ENCODE results near the gene SLC1A7. TPM values are rescaled to one million over a fixed set of nuclear protein-coding genes. Genes with fewer than 3 reads are reported as not detected.

Gene SLC1A7
- total RNA-seq, 1 experiment from 2014 or later = not detected

DNA sequence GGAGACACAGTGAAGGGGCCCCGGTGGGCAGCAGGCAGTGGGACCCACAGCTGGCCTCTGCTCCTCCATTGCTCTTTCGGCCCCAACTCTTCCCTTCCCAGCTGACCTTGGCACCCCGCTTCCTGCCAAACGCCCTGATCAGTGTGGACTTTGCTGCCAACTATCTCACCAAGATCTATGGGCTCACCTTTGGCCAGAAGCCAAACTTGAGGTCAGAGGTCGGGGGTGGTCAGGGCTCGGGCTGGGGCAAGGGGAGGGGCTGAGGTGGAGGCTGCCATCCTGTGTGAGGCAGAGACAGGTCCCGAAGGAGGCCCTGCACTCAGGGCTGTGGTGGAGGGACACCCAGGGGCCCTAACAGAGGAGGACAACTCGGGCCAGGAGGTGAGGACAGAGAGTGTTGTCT, 66.7 kb downstream of the SLC1A7 start:
- DNase-seq (ENCODE audit: low read depth, low spot score) = no peak
- Histone ChIP-seq H3K4me1 (ENCODE audit: control insufficient read depth in 1 of 2, insufficient read depth in 2 of 2, low read length in 2 of 2) (no peaks in the 10 kb centered on the region), H3K9me2 (ENCODE audit: insufficient read depth) (no peaks in the 10 kb centered on the region), H3K9ac (ENCODE audit: low read length) (no peak overlapping the region), H3K27ac (ENCODE audit: low read depth, low read length) (no peak overlapping the region), H4K20me1 (ENCODE audit: insufficient read depth) (no peaks in the 10 kb centered on the region), H2AFZ (ENCODE audit: low read depth, low read length, poor library complexity, severe bottlenecking) (no peak overlapping the region), H3K4me2 (ENCODE audit: low read length) (no peak overlapping the region), H3K79me2 (ENCODE audit: insufficient read depth, low read length) (no peaks in the 10 kb centered on the region), H3K4me3 (replicated peaks in 1 of 2; ENCODE audit: low read depth in 1 of 2, low read length in 2 of 2) (no peak overlapping the region), H3K9me3 (ENCODE audit: control insufficient read depth in 1 of 2, insufficient read depth in 1 of 2, low read depth in 1 of 2, low read length in 2 of 2) (no peaks in the 10 kb centered on the region), H3K27me3 (ENCODE audit: insufficient read depth, low read length) (no peaks in the 10 kb centered on the region), H3K36me3 (ENCODE audit: control insufficient read depth in 1 of 2, insufficient read depth in 2 of 2, low read length in 2 of 2) (no peaks in the 10 kb centered on the region)
- intact Hi-C loops (cut with micrococcal nuclease) = no loop called here
- ChIA-PET CTCF (no interaction called here), RAD21 (ENCODE audit: low non-redundant PET in 1 of 2, low total read pairs in 2 of 2, uncharacterized antibody in 2 of 2, unreplicated experiment in 2 of 2) (no interaction called here), POLR2A (no interaction called here)
- TF ChIP-seq POLR2AphosphoS5 (IDR thresholded peaks at IDR 0.05; ENCODE audit: low read depth, low read length) (no peak), EZH2phosphoT487 (IDR thresholded peaks at IDR 0.05; ENCODE audit: borderline replicate concordance) (no peak), JUND (IDR thresholded peaks at IDR 0.05) (no peak), POLR2A (IDR thresholded peaks at IDR 0.05; ENCODE audit: borderline replicate concordance, extremely low read depth, insufficient read depth, insufficient read length) (no peak), FOSL1 (IDR thresholded peaks at IDR 0.05; ENCODE audit: low read depth) (no peak), REST (IDR thresholded peaks at IDR 0.05; ENCODE audit: low read depth) (no peak), TCF7L2 (IDR thresholded peaks at IDR 0.05; ENCODE audit: borderline replicate concordance, extremely low read depth, insufficient read depth, insufficient read length) (no peak), ZFX (IDR thresholded peaks at IDR 0.05) (no peak), YY1 (IDR thresholded peaks at IDR 0.05; ENCODE audit: extremely low read depth, insufficient replicate concordance, low read depth, low read length) (no peak), SIN3A (IDR thresholded peaks at IDR 0.05; ENCODE audit: low read depth) (no peak)
- TF ChIP-seq, protein P1, sequence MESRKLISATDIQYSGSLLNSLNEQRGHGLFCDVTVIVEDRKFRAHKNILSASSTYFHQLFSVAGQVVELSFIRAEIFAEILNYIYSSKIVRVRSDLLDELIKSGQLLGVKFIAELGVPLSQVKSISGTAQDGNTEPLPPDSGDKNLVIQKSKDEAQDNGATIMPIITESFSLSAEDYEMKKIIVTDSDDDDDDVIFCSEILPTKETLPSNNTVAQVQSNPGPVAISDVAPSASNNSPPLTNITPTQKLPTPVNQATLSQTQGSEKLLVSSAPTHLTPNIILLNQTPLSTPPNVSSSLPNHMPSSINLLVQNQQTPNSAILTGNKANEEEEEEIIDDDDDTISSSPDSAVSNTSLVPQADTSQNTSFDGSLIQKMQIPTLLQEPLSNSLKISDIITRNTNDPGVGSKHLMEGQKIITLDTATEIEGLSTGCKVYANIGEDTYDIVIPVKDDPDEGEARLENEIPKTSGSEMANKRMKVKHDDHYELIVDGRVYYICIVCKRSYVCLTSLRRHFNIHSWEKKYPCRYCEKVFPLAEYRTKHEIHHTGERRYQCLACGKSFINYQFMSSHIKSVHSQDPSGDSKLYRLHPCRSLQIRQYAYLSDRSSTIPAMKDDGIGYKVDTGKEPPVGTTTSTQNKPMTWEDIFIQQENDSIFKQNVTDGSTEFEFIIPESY (IDR thresholded peaks at IDR 0.05; ENCODE audit: extremely low read depth, insufficient replicate concordance, low read length) = no peak
- no peak for ATAC-seq
- no TSS peak for BruUV-seq (replicated peaks)

All from HCT116 (cell line).